IPS DF 6.9 (cell line): Measurements from ENCODE around the gene PDGFC.
"Not testable (repeated sequence)": the region's sequence is repeated elsewhere in the genome, so short reads cannot be mapped to it uniquely, and the experiment has no call there.

ENCODE experiments used
- DNase-seq: peaks from one replicate; pipeline ENCODE4 v3.0.0-alpha.2; 2013; ENCODE audit warnings: low read depth, low spot score
- H3K27ac ChIP-seq: one replicate; pipeline ENCODE4 v1.5.1; 2013; ENCODE audit warnings: low read length, control low read depth
- H3K27me3 ChIP-seq: 2 replicates; pipeline ENCODE4 v1.6.1; 2013; ENCODE audit warnings: mild to moderate bottlenecking, low read length; ENCODE audit not compliant: control insufficient read depth, insufficient read depth
- H3K36me3 ChIP-seq: 2 replicates; pipeline ENCODE4 v1.6.1; 2013; ENCODE audit warnings: low read length; ENCODE audit not compliant: control insufficient read depth, insufficient read depth
- H3K4me1 ChIP-seq: 2 replicates; pipeline ENCODE4 v1.6.1; 2013; ENCODE audit warnings: low read length; ENCODE audit not compliant: control insufficient read depth, insufficient read depth
- H3K4me3 ChIP-seq: 2 replicates; pipeline ENCODE4 v1.5.1; 2013; ENCODE audit warnings: mild to moderate bottlenecking, low read length
- H3K9me3 ChIP-seq: 2 replicates; pipeline ENCODE4 v1.6.1; 2013; ENCODE audit warnings: low read length, inconsistent platforms; ENCODE audit not compliant: control insufficient read depth, insufficient read depth
- WGBS: extraction: QIAGEN DNeasy Blood & Tissue Kit; methylation state at CpG from one replicate; pipeline ENCODE4 v1.1.7; 2013; ENCODE audit warnings: mixed read lengths, missing lambda C conversion rate; ENCODE audit not compliant: insufficient read length, insufficient coverage; 5-methylcytosine and 5-hydroxymethylcytosine counted together

Gene PDGFC

DNA sequence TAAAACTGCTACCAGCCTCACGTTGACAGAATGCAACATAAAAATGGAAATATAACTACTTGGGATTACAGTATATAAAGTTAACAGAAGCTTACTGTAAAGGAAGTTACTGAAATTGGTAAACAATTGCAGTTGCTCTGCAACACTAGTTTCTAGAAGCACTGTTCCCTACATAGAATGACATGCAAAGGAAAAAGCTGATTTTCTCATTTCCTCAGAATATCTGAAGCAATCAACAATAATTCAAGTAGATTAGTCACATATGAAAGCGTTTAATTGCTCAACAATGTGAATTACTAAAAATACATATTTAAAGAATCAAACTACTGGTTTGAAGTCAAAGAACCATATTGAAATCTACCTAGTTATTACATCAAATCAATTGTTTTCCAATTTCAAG lies 31.8 kb downstream of the PDGFC start:
- no peaks in the 10 kb centered on the region for H3K9me3 ChIP-seq
- H3K27me3 ChIP-seq, result no peaks in the 10 kb centered on the region
- no peak for DNase-seq
- no CpG with 5 or more reads among the region's 2 CpGs for WGBS
- H3K36me3 ChIP-seq, result no peaks in the 10 kb centered on the region
- H3K27ac ChIP-seq, result no peak overlapping the region
- H3K4me3 ChIP-seq, result no peak overlapping the region
- H3K4me1 ChIP-seq, result no peaks in the 10 kb centered on the region

- H3K4me3 ChIP-seq, result no peak overlapping the region
- no peak overlapping the region for H3K27ac ChIP-seq
- no peaks in the 10 kb centered on the region for H3K9me3 ChIP-seq
- whole genome bisulfite sequencing, result no CpG with 5 or more reads among the region's 3 CpGs
- H3K4me1 ChIP-seq, result no peaks in the 10 kb centered on the region
- no peaks in the 10 kb centered on the region for H3K27me3 ChIP-seq
- no peak for DNase-seq
- H3K36me3 ChIP-seq, result no peaks in the 10 kb centered on the region
These were observed 32.5 kb downstream of the PDGFC start for GRCh38 chr4:156939139-156939538.

DNA sequence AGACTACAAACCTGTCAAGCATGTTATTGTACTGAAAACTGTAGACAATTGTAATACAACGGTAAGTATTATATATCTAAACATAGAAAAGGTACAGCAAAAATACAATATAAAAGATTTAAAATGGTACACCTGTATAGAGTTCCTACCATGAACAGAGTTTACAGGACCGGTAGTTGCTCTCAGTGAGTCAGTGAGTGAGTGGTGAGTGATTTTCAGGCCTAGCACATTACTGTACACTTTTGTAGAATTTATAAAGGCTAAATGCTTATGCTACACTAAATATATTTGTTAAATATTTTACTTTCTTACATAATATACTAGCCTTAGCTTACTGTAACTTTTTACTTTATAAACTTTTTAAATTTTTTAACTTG lies 37.4 kb downstream of the PDGFC start:
- Histone ChIP-seq H3K27me3 (no peaks in the 10 kb centered on the region), H3K4me3 (no peak overlapping the region), H3K9me3 (no peaks in the 10 kb centered on the region), H3K4me1 (no peaks in the 10 kb centered on the region), H3K36me3 (no peaks in the 10 kb centered on the region), H3K27ac (no peak overlapping the region)
- no CpG with 5 or more reads among the region's 2 CpGs for WGBS
- DNase-seq, result no peak

GRCh38 chr4:156933633-156934258 lies 37.9 kb downstream of the PDGFC start:
- no peak for DNase-seq
- Histone ChIP-seq H3K9me3 (no peaks in the 10 kb centered on the region), H3K4me3 (no peak overlapping the region), H3K27me3 (no peaks in the 10 kb centered on the region), H3K4me1 (no peaks in the 10 kb centered on the region), H3K36me3 (no peaks in the 10 kb centered on the region), H3K27ac (no peak overlapping the region)
- no CpG with 5 or more reads among the region's 5 CpGs for WGBS

DNA sequence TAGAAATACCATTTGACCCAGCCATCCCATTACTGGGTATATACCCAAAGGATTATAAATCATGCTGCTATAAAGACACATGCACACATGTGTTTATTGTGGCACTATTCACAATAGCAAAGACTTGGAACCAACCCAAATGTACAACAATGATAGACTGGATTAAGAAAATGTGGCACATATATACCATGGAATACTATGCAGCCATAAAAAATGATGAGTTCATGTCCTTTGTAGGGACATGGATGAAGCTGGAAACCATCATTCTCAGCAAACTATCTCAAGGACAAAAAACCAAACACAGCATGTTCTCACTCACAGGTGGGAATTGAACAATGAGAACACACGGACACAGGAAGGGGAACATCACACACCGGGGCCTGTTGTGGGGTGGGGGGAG lies 39.2 kb downstream of the PDGFC start:
- H3K36me3 ChIP-seq, DNase-seq, H3K4me1 ChIP-seq, H3K27me3 ChIP-seq, H3K9me3 ChIP-seq, H3K27ac ChIP-seq, H3K4me3 ChIP-seq: not testable (repeated sequence)
- WGBS, result no CpG with 5 or more reads among the region's 2 CpGs

GRCh38 chr4:156931267-156931666 lies 40.3 kb downstream of the PDGFC start:
- H3K9me3 ChIP-seq, result no peaks in the 10 kb centered on the region
- no peaks in the 10 kb centered on the region for H3K36me3 ChIP-seq
- no peak overlapping the region for H3K4me3 ChIP-seq
- WGBS, result no CpG with 5 or more reads among the region's 2 CpGs
- H3K27ac ChIP-seq, result no peak overlapping the region
- no peaks in the 10 kb centered on the region for H3K27me3 ChIP-seq
- DNase-seq, result no peak
- H3K4me1 ChIP-seq, result no peaks in the 10 kb centered on the region

GRCh38 chr4:156929386-156930105 lies 42.1 kb downstream of the PDGFC start:
- no CpG with 5 or more reads among the region's 3 CpGs for WGBS
- Histone ChIP-seq H3K27me3 (no peaks in the 10 kb centered on the region), H3K4me1 (no peaks in the 10 kb centered on the region), H3K27ac (no peak overlapping the region), H3K4me3 (no peak overlapping the region), H3K9me3 (no peaks in the 10 kb centered on the region), H3K36me3 (no peaks in the 10 kb centered on the region)
- DNase-seq, result no peak

GRCh38 chr4:156924774-156925315 lies 46.8 kb downstream of the PDGFC start:
- no peaks in the 10 kb centered on the region for H3K27me3 ChIP-seq
- H3K4me1 ChIP-seq, result no peaks in the 10 kb centered on the region
- no peaks in the 10 kb centered on the region for H3K36me3 ChIP-seq
- DNase-seq, result no peak
- H3K4me3 ChIP-seq, result no peak overlapping the region
- no peaks in the 10 kb centered on the region for H3K9me3 ChIP-seq
- H3K27ac ChIP-seq, result no peak overlapping the region

- no peak overlapping the region for H3K27ac ChIP-seq
- no peak for DNase-seq
These were observed 48.1 kb downstream of the PDGFC start for GRCh38 chr4:156923525-156923924.

GRCh38 chr4:156915221-156915620 lies 56.4 kb downstream of the PDGFC start:
- Histone ChIP-seq H3K9me3 (no peaks in the 10 kb centered on the region), H3K27me3 (no peaks in the 10 kb centered on the region), H3K27ac (no peak overlapping the region), H3K4me3 (no peak overlapping the region), H3K4me1 (no peaks in the 10 kb centered on the region), H3K36me3 (no peaks in the 10 kb centered on the region)
- WGBS, result no CpG with 5 or more reads among the region's 2 CpGs
- no peak for DNase-seq

More at GRCh38 chr4:156923525-156923924, 48.1 kb downstream of the PDGFC start:
- Histone ChIP-seq H3K4me1 (no peaks in the 10 kb centered on the region), H3K27me3 (no peaks in the 10 kb centered on the region), H3K36me3 (no peaks in the 10 kb centered on the region), H3K4me3 (no peak overlapping the region), H3K9me3 (no peaks in the 10 kb centered on the region)
- WGBS, result no CpG with 5 or more reads among the region's 1 CpG

DNA sequence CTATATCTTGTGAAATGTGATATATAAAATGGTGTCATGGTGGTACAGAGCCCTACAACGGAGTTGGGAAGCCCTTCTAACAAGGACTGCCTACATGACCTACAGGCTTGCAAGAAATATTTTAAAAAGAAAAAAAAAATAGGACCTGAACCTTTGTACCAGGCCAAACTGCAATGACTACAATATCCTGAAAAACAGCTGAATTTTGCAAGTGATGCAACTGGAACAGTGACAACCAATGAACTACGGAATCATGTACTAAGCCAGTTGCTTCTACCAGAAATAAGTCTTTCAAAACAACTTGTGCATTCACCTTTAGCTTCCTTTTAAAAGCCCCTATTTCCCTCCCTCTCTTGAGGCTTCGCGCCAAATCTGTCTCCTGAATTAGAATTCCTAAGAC lies 58.4 kb downstream of the PDGFC start:
- no peak overlapping the region for H3K27ac ChIP-seq
- no peaks in the 10 kb centered on the region for H3K27me3 ChIP-seq
- H3K36me3 ChIP-seq, result no peaks in the 10 kb centered on the region
- DNase-seq, result no peak
- WGBS, result no CpG with 5 or more reads among the region's 4 CpGs
- H3K4me1 ChIP-seq, result no peaks in the 10 kb centered on the region
- no peaks in the 10 kb centered on the region for H3K9me3 ChIP-seq
- H3K4me3 ChIP-seq, result no peak overlapping the region
